ENCODE results near the gene BBS7.

DNA sequence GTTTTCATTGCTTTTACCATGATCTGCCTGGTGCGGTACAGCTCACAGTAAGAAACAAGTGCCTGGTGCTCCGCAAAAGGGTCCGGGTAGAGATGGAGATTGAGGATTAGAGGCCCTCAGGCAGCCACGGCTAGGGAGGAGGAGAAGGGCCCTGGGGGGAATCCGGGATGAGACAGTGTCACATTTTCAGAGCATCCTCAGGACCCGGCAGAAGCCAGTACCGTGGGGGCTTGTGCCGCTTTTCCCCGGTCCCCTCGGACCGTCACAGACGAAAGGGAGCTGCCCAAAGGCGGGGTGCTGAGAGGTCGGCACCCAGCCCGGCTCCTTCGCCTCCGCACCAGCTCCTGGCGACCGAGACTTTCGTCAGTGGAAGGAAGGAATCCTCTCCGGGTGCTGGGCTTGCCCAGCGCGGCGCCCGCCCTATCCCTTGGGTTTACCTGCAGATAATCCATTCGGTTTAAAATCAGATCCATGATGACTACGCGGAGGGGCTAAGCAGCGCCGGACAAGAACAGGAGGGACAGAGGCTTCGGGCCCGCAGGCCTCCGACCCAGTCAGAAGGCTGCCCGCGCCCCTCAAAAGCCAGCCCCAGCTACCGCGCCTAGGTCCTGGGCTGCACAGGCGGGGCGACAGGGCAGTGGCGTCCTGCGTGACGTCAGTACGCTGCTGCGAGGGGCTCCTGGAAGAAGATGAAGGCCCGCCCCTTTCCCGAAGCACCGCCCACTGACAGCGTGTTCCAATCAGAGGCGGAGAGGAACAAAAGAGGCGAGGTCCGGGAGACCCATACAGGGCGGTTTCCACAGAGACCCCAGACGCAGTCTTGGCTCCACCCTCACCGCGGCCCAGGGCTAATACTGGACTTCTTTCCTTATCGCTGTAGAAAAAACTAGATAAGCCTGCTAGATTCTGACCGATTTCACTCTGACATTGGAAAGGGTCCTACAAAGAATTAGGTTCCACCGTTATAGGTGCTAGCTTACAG, at the start of gene BBS7:
- TF ChIP-seq POLR2AphosphoS5 (IDR thresholded peaks at IDR 0.05; ENCODE audit: borderline replicate concordance, low read depth, low read length) (peak; percentile 97), EZH2 (IDR thresholded peaks at IDR 0.05) (no peak), FOXP2 (optimal IDR thresholded peaks at IDR 0.05; ENCODE audit: control extremely low read depth, extremely low read length, insufficient read depth) (no peak)
